Dermis blood vessel endothelial cell (primary cell): ENCODE results near the gene NFKB2. TPM values are rescaled to one million over a fixed set of nuclear protein-coding genes. Genes with fewer than 3 reads are reported as not detected.

Experiments
- DNase-seq: peaks from one replicate; pipeline ENCODE4 v3.0.0; 2010
- total RNA-seq: library from RNA; depleted of rRNA; stranded (reverse); fragments of >200 nt; gene quantifications from 2 replicates; pipeline ENCODE4 v1.2.3, GENCODE V29; 2014

NFKB2 gene
- total RNA-seq, 1 donor from 2014 or later = 33.0 TPM

- no peak for DNase-seq
Observed at GRCh38 chr10:102408728-102409603, 13.5 kb downstream of the NFKB2 start.

- no peak for DNase-seq
Observed at GRCh38 chr10:102409604-102410428, 14.3 kb downstream of the NFKB2 start.

- DNase-seq = no peak
Observed at GRCh38 chr10:102410429-102411073, 15.0 kb downstream of the NFKB2 start.

GRCh38 chr10:102411341-102412255, 16.1 kb downstream of the NFKB2 start:
- no peak for DNase-seq

- DNase-seq = no peak
Observed at GRCh38 chr10:102412293-102412692, 16.8 kb downstream of the NFKB2 start.

- DNase-seq = no peak
Observed at GRCh38 chr10:102413053-102413705, 17.7 kb downstream of the NFKB2 start.

- DNase-seq = no peak
Observed at GRCh38 chr10:102413806-102414561, 18.5 kb downstream of the NFKB2 start.

- DNase-seq = no peak
Observed at GRCh38 chr10:102414749-102415148, 19.2 kb downstream of the NFKB2 start.

- DNase-seq = no peak
Observed at GRCh38 chr10:102416283-102416682, 20.8 kb downstream of the NFKB2 start.

- no peak for DNase-seq
Observed at GRCh38 chr10:102416695-102417094, 21.2 kb downstream of the NFKB2 start.

GRCh38 chr10:102418622-102419268, 23.2 kb downstream of the NFKB2 start, which contains the start of gene PSD:
TSS of gene PSD (minus strand) at chr10:102418785. CDS start at chr10:102417038, 1,747 bp downstream.
- DNase-seq = no peak

GRCh38 chr10:102419269-102420180, 24.0 kb downstream of the NFKB2 start:
- DNase-seq = peak; percentile 51

- no peak for DNase-seq
Observed at GRCh38 chr10:102420181-102420713, 24.7 kb downstream of the NFKB2 start.

- peak; percentile 97 for DNase-seq
Observed at GRCh38 chr10:102420714-102421506, 25.4 kb downstream of the NFKB2 start, which contains the start of gene FBXL15. TSS of gene FBXL15 (plus strand) at chr10:102420836. CDS start at chr10:102421130, 294 bp downstream.

GRCh38 chr10:102421507-102421756, 25.9 kb downstream of the NFKB2 start:
- no peak for DNase-seq

- DNase-seq = peak; percentile 33
Observed at GRCh38 chr10:102421757-102422512, 26.4 kb downstream of the NFKB2 start.

- peak; percentile 87 for DNase-seq
Observed at GRCh38 chr10:102422545-102423129, 27.1 kb downstream of the NFKB2 start.
